Mucosa of stomach (tissue), 1 donor: ENCODE results near the gene NUBP2.

Source experiments
- H3K27me3 ChIP-seq: one replicate; pipeline ENCODE4 v1.7.0; 2013; ENCODE audit warnings: mild to moderate bottlenecking, low read length; ENCODE audit not compliant: control insufficient read depth, insufficient read depth
- H3K36me3 ChIP-seq: one replicate; pipeline ENCODE4 v1.7.0; 2013; ENCODE audit warnings: low read length; ENCODE audit not compliant: control insufficient read depth, insufficient read depth
- H3K4me1 ChIP-seq: one replicate; pipeline ENCODE4 v1.7.0; 2013; ENCODE audit warnings: mild to moderate bottlenecking, low read length; ENCODE audit not compliant: control insufficient read depth, insufficient read depth
- H3K4me3 ChIP-seq: one replicate; pipeline ENCODE4 v1.7.0; 2013; ENCODE audit warnings: low read length
- H3K9ac ChIP-seq: one replicate; pipeline ENCODE4 v1.7.0; 2013; ENCODE audit warnings: mild to moderate bottlenecking, low read length, moderate library complexity
- H3K9me3 ChIP-seq: one replicate; pipeline ENCODE4 v1.7.0; 2013; ENCODE audit warnings: mild to moderate bottlenecking, low read length, moderate library complexity; ENCODE audit not compliant: control insufficient read depth
- donor health status: Pancreatic carcinoma.

NUBP2 gene

GRCh38 chr16:1812732-1813163, 30.0 kb downstream of the NUBP2 start:
- Histone ChIP-seq H3K9me3 (no peaks in the 10 kb centered on the region), H3K9ac (no peak overlapping the region), H3K27me3 (no peaks in the 10 kb centered on the region), H3K4me3 (no peak overlapping the region), H3K36me3 (no peaks in the 10 kb centered on the region), H3K4me1 (peaks cover 6% of the 10 kb centered on the region)

DNA sequence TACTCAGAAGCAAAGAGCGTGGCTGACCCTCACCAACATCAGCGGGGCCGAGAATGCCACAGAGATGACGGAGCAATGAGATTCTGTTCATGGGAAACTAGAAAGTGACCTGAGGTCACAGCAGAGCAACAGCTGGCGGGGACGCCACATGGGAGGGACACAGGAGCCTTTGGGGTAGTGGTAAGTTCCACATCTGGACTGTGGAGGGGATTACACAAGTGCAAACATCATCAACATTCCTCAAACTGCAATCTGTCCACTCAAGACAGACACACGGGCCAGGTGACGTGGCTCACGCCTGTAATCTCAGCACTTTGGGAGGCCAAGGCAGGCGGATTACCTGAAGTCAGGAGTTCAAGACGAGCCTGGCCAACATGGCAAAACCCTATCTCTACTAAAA, 32.7 kb downstream of the NUBP2 start:
- no peaks in the 10 kb centered on the region for H3K9me3 ChIP-seq
- H3K9ac ChIP-seq, result no peak overlapping the region
- no peaks in the 10 kb centered on the region for H3K36me3 ChIP-seq
- no peak overlapping the region for H3K4me3 ChIP-seq
- H3K27me3 ChIP-seq, result no peaks in the 10 kb centered on the region
- H3K4me1 ChIP-seq, result peaks cover 6% of the 10 kb centered on the region

DNA sequence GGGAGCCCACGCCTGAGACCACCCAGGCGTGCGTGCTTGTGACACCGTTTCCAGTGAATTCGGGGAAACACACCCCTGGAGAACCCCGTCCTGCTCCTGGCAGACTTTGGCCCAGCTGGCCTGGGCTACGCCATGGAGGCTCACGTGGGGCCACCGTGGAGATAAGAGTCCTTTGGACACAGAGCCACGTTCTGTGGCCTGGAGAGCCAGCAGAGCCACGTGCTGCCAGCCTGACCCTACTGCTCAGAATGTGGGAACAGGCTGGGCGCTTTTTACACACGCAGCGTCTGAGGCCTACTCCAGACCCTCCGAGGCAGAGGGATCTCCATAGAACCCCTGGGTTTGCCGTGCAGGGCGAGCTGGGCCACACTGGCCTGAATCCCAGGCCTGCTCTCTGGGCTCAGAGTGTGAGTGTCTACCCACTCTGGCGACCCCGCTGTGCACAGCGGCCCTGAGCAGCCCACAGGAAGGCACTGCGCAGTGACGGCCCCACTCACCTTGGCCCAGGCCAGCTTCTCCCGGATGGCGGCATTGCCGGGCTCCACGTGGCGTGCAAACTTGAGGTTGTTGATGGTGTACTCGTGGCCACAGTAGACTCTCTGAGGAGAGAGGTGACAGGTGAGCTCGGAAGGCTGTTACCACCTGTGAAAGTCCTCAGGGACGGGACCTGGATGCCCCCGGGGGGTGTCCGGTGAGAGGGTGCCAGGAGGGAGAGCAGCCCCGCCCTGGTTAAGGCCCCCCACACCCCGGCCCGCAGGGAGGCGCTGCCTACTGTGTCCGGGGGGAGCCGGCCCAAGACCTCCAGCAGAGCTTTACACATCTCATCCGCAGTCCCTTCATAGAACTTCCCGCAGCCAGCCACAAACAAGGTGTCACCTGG, 33.9 kb downstream of the NUBP2 start:
- Histone ChIP-seq H3K9me3 (no peaks in the 10 kb centered on the region), H3K36me3 (no peaks in the 10 kb centered on the region), H3K4me1 (peaks cover 6% of the 10 kb centered on the region), H3K27me3 (no peaks in the 10 kb centered on the region), H3K9ac (no peak overlapping the region), H3K4me3 (no peak overlapping the region)

DNA sequence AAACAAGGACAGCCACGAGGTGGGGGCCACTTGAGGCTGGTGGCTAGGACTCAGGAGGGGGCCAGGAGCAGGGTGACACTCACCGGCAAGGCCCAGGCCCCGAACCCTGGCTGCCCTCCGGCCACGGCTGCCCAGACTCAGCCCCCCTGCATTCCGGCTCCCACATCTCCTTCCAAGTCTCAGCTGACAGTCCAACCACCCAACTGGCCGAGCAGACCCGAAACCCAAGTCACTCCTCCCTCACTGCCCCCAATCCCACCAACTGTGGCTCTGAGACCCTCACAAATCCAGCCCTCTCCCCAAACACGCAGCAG, 34.5 kb downstream of the NUBP2 start:
- Histone ChIP-seq H3K9ac (no peak overlapping the region), H3K4me3 (no peak overlapping the region), H3K27me3 (no peaks in the 10 kb centered on the region), H3K36me3 (no peaks in the 10 kb centered on the region), H3K4me1 (peaks cover 6% of the 10 kb centered on the region), H3K9me3 (no peaks in the 10 kb centered on the region)

GRCh38 chr16:1817716-1818115, 35.0 kb downstream of the NUBP2 start:
- Histone ChIP-seq H3K4me1 (peaks cover 4% of the 10 kb centered on the region), H3K27me3 (no peaks in the 10 kb centered on the region), H3K36me3 (no peaks in the 10 kb centered on the region), H3K9me3 (no peaks in the 10 kb centered on the region), H3K4me3 (no peak overlapping the region), H3K9ac (no peak overlapping the region)

GRCh38 chr16:1818204-1818872, 35.6 kb downstream of the NUBP2 start:
- Histone ChIP-seq H3K36me3 (no peaks in the 10 kb centered on the region), H3K9me3 (no peaks in the 10 kb centered on the region), H3K4me1 (no peaks in the 10 kb centered on the region), H3K4me3 (no peak overlapping the region), H3K27me3 (no peaks in the 10 kb centered on the region), H3K9ac (no peak overlapping the region)

- Histone ChIP-seq H3K4me3 (no peak overlapping the region), H3K4me1 (no peaks in the 10 kb centered on the region), H3K27me3 (no peaks in the 10 kb centered on the region), H3K9me3 (no peaks in the 10 kb centered on the region), H3K36me3 (no peaks in the 10 kb centered on the region), H3K9ac (no peak overlapping the region)
These were observed 36.2 kb downstream of the NUBP2 start for GRCh38 chr16:1818873-1819525.

DNA sequence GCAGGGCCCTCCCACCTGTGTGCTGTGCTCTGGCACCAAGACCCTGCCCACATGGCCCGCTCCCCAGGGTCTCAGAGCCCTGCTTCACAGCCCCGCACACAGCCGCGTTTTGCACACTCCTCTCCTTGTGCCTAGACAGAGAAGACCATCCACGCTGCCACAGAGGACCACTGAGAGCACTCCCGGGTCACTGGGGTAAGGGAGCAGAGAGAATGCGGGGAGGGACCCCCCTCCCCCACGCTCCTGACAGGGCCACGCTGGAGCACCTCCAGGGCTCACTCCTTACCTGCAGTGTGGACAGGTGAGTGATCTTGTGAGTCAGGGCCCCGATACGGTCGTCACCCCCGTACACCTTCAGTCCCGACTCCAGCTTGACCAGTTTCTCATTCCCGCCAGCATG, 36.9 kb downstream of the NUBP2 start:
- Histone ChIP-seq H3K4me1 (no peaks in the 10 kb centered on the region), H3K27me3 (no peaks in the 10 kb centered on the region), H3K4me3 (no peak overlapping the region), H3K36me3 (no peaks in the 10 kb centered on the region), H3K9me3 (no peaks in the 10 kb centered on the region), H3K9ac (no peak overlapping the region)

DNA sequence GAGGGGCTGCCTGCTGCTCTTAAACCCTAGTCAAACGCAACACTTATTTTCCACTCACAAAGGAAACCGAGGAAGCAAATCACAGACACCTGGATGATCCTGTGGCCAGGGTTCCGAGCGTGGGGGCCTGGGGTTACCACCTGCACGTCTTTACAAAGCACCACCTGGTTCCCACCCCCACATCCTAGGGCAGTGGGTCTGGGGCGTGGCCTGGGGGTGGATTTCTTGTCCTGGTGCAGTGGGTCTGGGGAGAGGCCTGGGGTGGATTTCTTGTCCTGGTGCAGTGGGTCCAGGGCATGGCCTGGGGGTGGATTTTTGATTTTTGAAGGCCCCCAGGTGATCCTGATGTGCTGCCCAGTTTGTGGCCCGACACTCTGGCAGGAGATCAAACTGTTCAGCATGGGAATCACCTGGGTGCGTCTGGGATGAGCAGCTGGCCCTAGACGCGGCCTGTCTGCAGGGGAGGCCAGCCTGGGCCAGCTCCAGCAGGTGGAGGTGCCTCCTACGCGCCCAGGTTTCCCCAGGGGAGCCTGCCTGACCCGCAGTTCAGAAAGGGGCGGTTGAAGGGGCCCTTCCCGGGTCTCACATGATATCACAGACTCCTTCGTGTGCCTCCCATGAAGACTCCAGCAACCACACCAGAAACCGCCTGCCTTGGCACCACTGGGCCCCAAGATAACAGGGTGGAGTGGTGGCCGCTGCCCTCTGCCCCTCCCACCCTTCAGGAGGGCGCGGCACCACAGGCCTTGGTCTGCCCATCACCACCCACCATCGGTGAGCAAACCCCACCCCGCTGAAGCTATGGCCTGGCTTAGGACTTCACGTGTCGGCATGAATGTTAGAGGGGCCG, 37.6 kb downstream of the NUBP2 start:
- Histone ChIP-seq H3K4me3 (no peak overlapping the region), H3K9me3 (no peaks in the 10 kb centered on the region), H3K36me3 (no peaks in the 10 kb centered on the region), H3K4me1 (peaks cover 6% of the 10 kb centered on the region), H3K27me3 (no peaks in the 10 kb centered on the region), H3K9ac (no peak overlapping the region)

DNA sequence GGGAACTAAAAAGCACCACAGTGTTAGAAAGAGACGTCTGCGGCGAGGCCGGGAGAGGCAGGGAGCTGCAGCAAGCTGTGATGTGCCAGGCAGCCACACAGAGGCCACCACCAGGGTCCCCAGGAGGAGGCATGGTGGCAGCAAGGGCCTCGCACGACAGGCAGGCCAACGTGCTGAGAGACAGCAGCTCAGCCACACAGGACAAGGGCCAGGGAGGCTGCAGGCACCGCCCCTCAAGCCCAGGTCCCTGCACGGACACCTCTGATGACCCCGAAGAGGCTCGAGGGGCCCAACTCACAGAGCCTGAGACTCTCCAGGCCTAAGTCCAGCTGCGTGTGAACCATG, 38.2 kb downstream of the NUBP2 start:
- Histone ChIP-seq H3K4me3 (no peak overlapping the region), H3K4me1 (peaks cover 12% of the 10 kb centered on the region), H3K36me3 (no peaks in the 10 kb centered on the region), H3K9ac (no peak overlapping the region), H3K9me3 (no peaks in the 10 kb centered on the region), H3K27me3 (no peaks in the 10 kb centered on the region)

DNA sequence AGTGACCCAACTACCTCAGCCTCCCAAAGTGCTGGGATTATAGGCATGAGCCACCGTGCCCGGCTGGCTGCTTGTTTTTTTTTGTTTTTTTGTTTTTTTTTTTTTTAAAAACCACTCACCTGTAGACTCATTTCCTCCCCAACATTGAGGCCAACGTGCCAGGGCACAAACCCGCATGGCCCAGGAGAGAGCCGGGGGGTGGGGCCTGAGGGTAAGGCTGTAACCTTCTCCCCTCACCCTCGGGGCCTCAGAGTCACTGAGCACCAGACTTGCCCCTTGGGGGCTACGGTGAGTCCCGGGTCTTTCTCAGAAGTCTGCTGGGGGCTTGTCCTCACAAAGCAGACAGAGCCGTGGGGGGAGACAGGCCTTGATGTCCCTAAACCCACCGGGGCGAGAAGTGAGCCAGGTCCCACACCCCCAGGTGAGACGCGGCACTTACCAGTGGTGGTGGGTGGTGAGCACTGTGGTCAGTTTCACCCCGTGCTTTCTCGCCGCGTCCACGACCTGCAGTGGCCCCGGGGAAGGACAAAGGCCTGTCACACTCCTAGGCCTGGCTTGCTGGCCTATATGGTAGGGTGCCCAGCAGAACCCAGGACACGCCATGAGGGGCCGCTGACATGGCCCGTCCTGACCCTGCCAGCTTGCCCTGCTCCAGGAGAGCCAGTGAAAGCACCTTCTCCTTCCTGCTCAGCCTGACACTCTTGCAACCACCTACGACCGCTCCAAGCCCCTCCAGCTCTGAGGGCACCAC, 39.3 kb downstream of the NUBP2 start:
- no peaks in the 10 kb centered on the region for H3K36me3 ChIP-seq
- no peak overlapping the region for H3K9ac ChIP-seq
- no peaks in the 10 kb centered on the region for H3K27me3 ChIP-seq
- no peaks in the 10 kb centered on the region for H3K9me3 ChIP-seq
- H3K4me3 ChIP-seq, result no peak overlapping the region
- peaks cover 12% of the 10 kb centered on the region for H3K4me1 ChIP-seq
